Endodermal cell (in vitro differentiated cells): ENCODE data around the gene DGCR6L. TPM values are rescaled to one million over a fixed set of nuclear protein-coding genes. Genes with fewer than 3 reads are reported as not detected.
"Not testable (repeated sequence)": the region's sequence is repeated elsewhere in the genome, so short reads cannot be mapped to it uniquely, and the experiment has no call there.

Experiments
- DNase-seq: peaks from one replicate; pipeline ENCODE4 v3.0.0-alpha.2; 2017
- H3K27ac ChIP-seq: 2 replicates; pipeline ENCODE4 v1.5.1; 2013; ENCODE audit warnings: mild to moderate bottlenecking, low read depth, low read length, moderate library complexity
- H3K27me3 ChIP-seq: 2 replicates; pipeline ENCODE4 v1.6.1; 2013; ENCODE audit warnings: mild to moderate bottlenecking, low read length, moderate library complexity; ENCODE audit not compliant: insufficient read depth, control insufficient read depth, poor library complexity, severe bottlenecking
- H3K36me3 ChIP-seq: 2 replicates; pipeline ENCODE4 v1.7.0; 2013; ENCODE audit warnings: mild to moderate bottlenecking, low read length, moderate library complexity; ENCODE audit not compliant: control insufficient read depth, insufficient read depth
- H3K4me1 ChIP-seq: one replicate; pipeline ENCODE4 v1.7.0; 2013; ENCODE audit warnings: low read length; ENCODE audit not compliant: control insufficient read depth, insufficient read depth
- H3K4me3 ChIP-seq: 2 replicates; pipeline ENCODE4 v1.5.1; 2013; ENCODE audit warnings: mild to moderate bottlenecking, low read length, moderate library complexity
- H3K9ac ChIP-seq: 2 replicates; pipeline ENCODE4 v1.6.1; 2013; ENCODE audit warnings: mild to moderate bottlenecking, low read length, moderate library complexity; ENCODE audit not compliant: poor library complexity, severe bottlenecking; ENCODE audit errors: extremely low read depth
- H3K9me3 ChIP-seq: 2 replicates; pipeline ENCODE4 v1.6.1; 2013; ENCODE audit warnings: mild to moderate bottlenecking, low read length, moderate library complexity; ENCODE audit not compliant: control insufficient read depth
- H3K27ac Mint-ChIP-seq: 2 replicates; pipeline ENCODE4 v1.8.0; 2020; ENCODE audit warnings: mixed read lengths
- H3K27me3 Mint-ChIP-seq: 2 replicates; pipeline ENCODE4 v1.8.0; 2021; ENCODE audit warnings: mild to moderate bottlenecking, mixed read lengths; ENCODE audit not compliant: insufficient read depth
- H3K36me3 Mint-ChIP-seq: 2 replicates; pipeline ENCODE4 v1.8.0; 2020; ENCODE audit warnings: low read depth, mixed read lengths
- H3K4me1 Mint-ChIP-seq: 2 replicates; pipeline ENCODE4 v1.8.0; 2020; ENCODE audit warnings: mixed read lengths
- H3K4me3 Mint-ChIP-seq: 2 replicates; pipeline ENCODE4 v1.8.0; 2020; ENCODE audit warnings: mild to moderate bottlenecking, moderate library complexity, mixed read lengths
- H3K9me3 Mint-ChIP-seq: 2 replicates; pipeline ENCODE4 v1.8.0; 2020; ENCODE audit warnings: mild to moderate bottlenecking, mixed read lengths
- WGBS, 2 experiments: methylation state at CpG; one replicate each; pipeline versions ENCODE4 v1.1.5 to v1.1.7; 2013; ENCODE audit warnings: missing lambda C conversion rate in 2 of 2, mixed read lengths in 1 of 2; ENCODE audit not compliant: insufficient coverage in 1 of 2, insufficient read length in 1 of 2; 5-methylcytosine and 5-hydroxymethylcytosine counted together
- total RNA-seq, 2 donors: library from RNA; stranded (reverse); fragmentation: NEBNext Ultra II Directional in 1 of 2; extraction: Animal tissue kit (Norgen Biotek cat#: 25700) in 1 of 2; gene quantifications; 2 replicates in 1 of 2; 3 replicates in 1 of 2; pipeline ENCODE4 v1.2.1, GENCODE V29; 2021
- TF ChIP-seq, protein P1 (sequence below): fragments of 200-600 bp; sonication (generic); conservative IDR thresholded peaks from 2 replicates; pipeline ENCODE4 v1.5.0; 2021; ENCODE audit warnings: antibody characterized with exemption, mild to moderate bottlenecking

DGCR6L gene
- total RNA-seq, 2 donors from 2014 or later = 51.3 to 53.7 TPM

DNA sequence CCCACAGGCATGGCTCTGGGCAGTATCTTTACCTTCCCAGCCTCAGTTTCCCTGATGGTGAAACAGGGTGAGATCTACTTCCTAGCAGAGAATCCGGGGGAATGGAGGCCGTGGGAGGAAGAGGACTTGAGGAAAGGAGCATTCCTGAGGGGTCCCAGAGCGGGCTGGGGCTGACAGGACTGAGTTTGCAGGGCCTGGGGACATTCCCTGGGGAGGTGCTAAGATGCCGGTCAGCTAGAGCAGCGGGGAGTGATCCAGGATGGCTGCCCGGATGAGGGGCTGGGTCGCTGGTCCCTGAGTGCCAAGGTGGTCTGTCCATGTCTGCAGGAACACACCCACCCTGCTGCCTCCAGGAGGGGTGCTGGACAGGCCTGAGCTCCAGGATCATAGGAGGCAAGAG is 43.4 kb downstream of the DGCR6L start:
- Mint-ChIP-seq H3K9me3 (no peaks in the 10 kb centered on the region), H3K4me3 (no peak overlapping the region), H3K36me3 (no peaks in the 10 kb centered on the region), H3K27ac (no peak overlapping the region), H3K27me3 (no peaks in the 10 kb centered on the region), H3K4me1 (no peaks in the 10 kb centered on the region)
- H3K9ac ChIP-seq = no peak overlapping the region
- no peak for DNase-seq
- no peak overlapping the region for H3K27ac ChIP-seq
- no peaks in the 10 kb centered on the region for H3K36me3 ChIP-seq
- no peaks in the 10 kb centered on the region for H3K27me3 ChIP-seq
- H3K9me3 ChIP-seq = no peaks in the 10 kb centered on the region
- no peaks in the 10 kb centered on the region for H3K4me1 ChIP-seq
- TF ChIP-seq, protein P1, sequence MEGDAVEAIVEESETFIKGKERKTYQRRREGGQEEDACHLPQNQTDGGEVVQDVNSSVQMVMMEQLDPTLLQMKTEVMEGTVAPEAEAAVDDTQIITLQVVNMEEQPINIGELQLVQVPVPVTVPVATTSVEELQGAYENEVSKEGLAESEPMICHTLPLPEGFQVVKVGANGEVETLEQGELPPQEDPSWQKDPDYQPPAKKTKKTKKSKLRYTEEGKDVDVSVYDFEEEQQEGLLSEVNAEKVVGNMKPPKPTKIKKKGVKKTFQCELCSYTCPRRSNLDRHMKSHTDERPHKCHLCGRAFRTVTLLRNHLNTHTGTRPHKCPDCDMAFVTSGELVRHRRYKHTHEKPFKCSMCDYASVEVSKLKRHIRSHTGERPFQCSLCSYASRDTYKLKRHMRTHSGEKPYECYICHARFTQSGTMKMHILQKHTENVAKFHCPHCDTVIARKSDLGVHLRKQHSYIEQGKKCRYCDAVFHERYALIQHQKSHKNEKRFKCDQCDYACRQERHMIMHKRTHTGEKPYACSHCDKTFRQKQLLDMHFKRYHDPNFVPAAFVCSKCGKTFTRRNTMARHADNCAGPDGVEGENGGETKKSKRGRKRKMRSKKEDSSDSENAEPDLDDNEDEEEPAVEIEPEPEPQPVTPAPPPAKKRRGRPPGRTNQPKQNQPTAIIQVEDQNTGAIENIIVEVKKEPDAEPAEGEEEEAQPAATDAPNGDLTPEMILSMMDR = no peak
- WGBS, 2 experiments = 86 to 89% methylated on average over 4 to 7 of the region's 7 CpGs
- H3K4me3 ChIP-seq = no peak overlapping the region

DNA sequence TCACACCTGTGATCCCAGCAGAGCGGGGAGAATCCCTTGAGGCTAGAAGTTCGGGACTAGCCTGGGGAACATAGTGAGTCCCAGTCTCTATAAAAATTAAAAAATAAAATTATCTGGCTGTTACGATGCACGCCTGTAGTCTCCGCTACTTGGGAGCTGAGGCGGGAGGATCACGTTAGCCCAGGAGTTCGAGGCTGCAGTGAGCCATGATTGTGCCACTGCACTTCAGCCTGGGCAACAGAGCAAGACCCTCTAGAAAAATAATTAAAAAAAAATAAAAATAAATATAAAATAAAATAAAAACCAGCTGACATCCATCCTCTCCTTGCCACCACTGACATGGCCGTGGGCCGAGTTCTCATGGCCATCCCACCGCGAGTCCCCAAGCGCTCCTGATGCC is 44.0 kb downstream of the DGCR6L start:
- no peaks in the 10 kb centered on the region for H3K9me3 ChIP-seq
- WGBS, 2 experiments = 91 to 96% methylated on average over 6 to 13 of the region's 13 CpGs
- TF ChIP-seq, protein P1 = no peak
- no peaks in the 10 kb centered on the region for H3K27me3 ChIP-seq
- H3K9ac ChIP-seq = no peak overlapping the region
- no peaks in the 10 kb centered on the region for H3K4me1 ChIP-seq
- no peak overlapping the region for H3K4me3 ChIP-seq
- H3K36me3 ChIP-seq = no peaks in the 10 kb centered on the region
- Mint-ChIP-seq H3K27me3 (no peaks in the 10 kb centered on the region), H3K36me3 (no peaks in the 10 kb centered on the region), H3K4me3 (no peak overlapping the region), H3K9me3 (no peaks in the 10 kb centered on the region), H3K4me1 (no peaks in the 10 kb centered on the region), H3K27ac (no peak overlapping the region)
- H3K27ac ChIP-seq = no peak overlapping the region
- DNase-seq = no peak

DNA sequence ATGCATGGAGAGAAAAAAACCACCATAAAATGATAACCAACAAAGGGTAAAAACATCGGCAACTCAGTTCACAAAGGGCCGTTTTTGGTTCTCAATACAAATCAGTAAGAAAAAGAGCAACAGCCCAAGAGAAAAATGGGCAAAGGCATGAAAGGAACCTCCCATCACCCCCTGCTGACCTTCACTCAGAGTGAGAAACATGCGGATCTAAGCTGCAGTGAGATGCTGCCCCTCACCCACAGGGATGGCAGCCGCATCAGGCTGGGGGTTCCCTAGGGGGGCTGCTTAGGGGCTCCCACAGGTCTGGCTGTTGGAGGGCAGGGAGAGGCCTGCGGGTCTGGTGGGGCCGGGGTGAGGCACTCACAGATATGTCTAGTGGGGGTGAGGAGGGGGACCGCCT is 44.5 kb downstream of the DGCR6L start:
- not testable (repeated sequence) for H3K9me3 Mint-ChIP-seq, H3K27ac Mint-ChIP-seq, H3K27me3 ChIP-seq, H3K36me3 ChIP-seq, H3K4me3 ChIP-seq, DNase-seq, H3K9ac ChIP-seq, H3K4me3 Mint-ChIP-seq, H3K36me3 Mint-ChIP-seq, H3K27ac ChIP-seq, H3K4me1 Mint-ChIP-seq, H3K9me3 ChIP-seq, H3K27me3 Mint-ChIP-seq, H3K4me1 ChIP-seq
- 47% methylated on average over 2 of the region's 7 CpGs; no CpG with 5 or more reads in 1 of the 2 experiments for WGBS, 2 experiments

DNA sequence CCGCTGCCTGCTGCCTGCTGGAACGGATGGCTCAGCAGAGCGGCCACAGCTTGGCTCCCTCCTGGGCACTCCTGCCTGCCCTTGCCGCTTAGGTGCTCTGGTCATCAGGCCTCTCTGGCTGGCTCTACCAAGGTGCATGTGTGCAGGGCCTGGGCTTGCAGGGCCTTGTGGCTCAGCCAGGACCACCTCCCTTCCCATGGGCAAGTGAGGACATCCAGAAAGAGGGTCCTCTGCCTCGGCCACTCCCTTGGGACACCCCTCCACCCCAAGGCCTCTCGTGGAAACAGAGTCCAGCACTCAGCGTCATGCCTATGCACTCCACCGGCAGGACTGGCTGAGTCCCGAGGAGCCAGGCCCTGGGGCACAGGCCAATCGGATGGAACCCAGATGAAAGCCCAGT is 45.5 kb downstream of the DGCR6L start:
- WGBS, 2 experiments = 91 to 100% methylated on average over 4 to 7 of the region's 10 CpGs

More for the DNA sequence above, 45.5 kb downstream of the DGCR6L start:
- not testable (repeated sequence) for H3K27me3 Mint-ChIP-seq, H3K4me1 ChIP-seq, H3K36me3 Mint-ChIP-seq, H3K4me3 Mint-ChIP-seq, H3K4me3 ChIP-seq, H3K27me3 ChIP-seq, DNase-seq, H3K27ac ChIP-seq, H3K9me3 Mint-ChIP-seq, H3K9me3 ChIP-seq, H3K4me1 Mint-ChIP-seq, H3K9ac ChIP-seq, H3K36me3 ChIP-seq, H3K27ac Mint-ChIP-seq
